Measurements from ENCODE around the gene JMJD4. TPM values are rescaled to one million over a fixed set of nuclear protein-coding genes. Genes with fewer than 3 reads are reported as not detected.
A peak's percentile ranks its signal among the peaks of the same experiment; 100 is the strongest.

The JMJD4 gene
- total RNA-seq (2021): 24.4 and 26.0 TPM in 2 replicates
- long read RNA-seq, transcript JMJD4-201 (6 exons, 2,595 nt): major isoform, 118 of 205 reads
- long read RNA-seq, partial matches to known transcripts: 8 of 205 reads
- long read RNA-seq, other reads (novel, unspliced or antisense): 73 of 205 reads

GRCh38 chr1:227734856-227735538, at the start of gene JMJD4, which contains the start of gene SNAP47:
Gene JMJD4, minus strand, starts transcription at chr1:227735302. Its CDS starts 29 bp downstream, at chr1:227735273.
Gene SNAP47, plus strand, starts transcription at chr1:227735435. Its CDS starts 12,302 bp downstream, at chr1:227747737.
- H3K4ac ChIP-seq (ENCODE audit: low read depth, low read length): no peak within 1 kb of the TSS
- H3K27me3 Mint-ChIP-seq (ENCODE audit: low read depth): no peaks in the 10 kb centered on the region; the same call in 1 of the 2 replicates
- H3K18ac ChIP-seq (ENCODE audit: insufficient read length, low read depth, low read length): peak within 1 kb of the TSS; percentile 41
- H3K4me3 Mint-ChIP-seq: peak within 1 kb of the TSS; percentile 89 to 96
- no peaks in the 10 kb centered on the region for H3K79me1 ChIP-seq (ENCODE audit: insufficient read depth, low read depth, low read length, poor library complexity, severe bottlenecking)
- no peaks in the 10 kb centered on the region for H3K9me3 Mint-ChIP-seq
- no peak within 1 kb of the TSS for H2AK5ac ChIP-seq (ENCODE audit: insufficient read length, low read length)
- peaks cover 6% of the 10 kb centered on the region for H4K20me1 ChIP-seq (ENCODE audit: control insufficient read depth, insufficient read depth, insufficient read length)
- H3K27ac ChIP-seq (ENCODE audit: insufficient read length, low read depth, low read length): no peak within 1 kb of the TSS
- H4K91ac ChIP-seq (ENCODE audit: insufficient read length, low read depth, low read length): no peak within 1 kb of the TSS
- no CpG with 5 or more reads among the region's 83 CpGs for WGBS (ENCODE audit: extremely low coverage, insufficient read length, low lambda C conversion rate)
- peak within 1 kb of the TSS; percentile 84 for H3K9ac ChIP-seq (ENCODE audit: extremely low read depth, insufficient read length, low read length)
- no peak within 1 kb of the TSS for H4K5ac ChIP-seq (ENCODE audit: insufficient read length, low read depth, low read length)
- DNase-seq: peak; percentile 95
- no peaks in the 10 kb centered on the region for H3K9me3 ChIP-seq (ENCODE audit: control insufficient read depth, low read depth, low read length)
- H4K8ac ChIP-seq (replicated peaks; ENCODE audit: insufficient read length, low read depth, low read length): no peak within 1 kb of the TSS
- H2BK120ac ChIP-seq (ENCODE audit: low read depth, low read length, poor library complexity, severe bottlenecking): no peak within 1 kb of the TSS
- no peak within 1 kb of the TSS for H2AFZ ChIP-seq (ENCODE audit: low read length)
- H3K23ac ChIP-seq (ENCODE audit: insufficient read length, low read depth, low read length): no peak within 1 kb of the TSS
- H3K27ac Mint-ChIP-seq: peak within 1 kb of the TSS; percentile 49 to 84 (median 83); a peak in 5 of 7 replicates
- H3K36me3 Mint-ChIP-seq (ENCODE audit: insufficient read depth in 1 of 3, low read depth in 3 of 3): peaks cover 7 to 23% (median 22%) of the 10 kb centered on the region in 3 experiments; a peak in 6 of 7 replicates
- H3K79me2 ChIP-seq (ENCODE audit: insufficient read depth, low read length): peaks cover 10% of the 10 kb centered on the region; the same call in 1 of the 2 replicates
- H3T11ph ChIP-seq (ENCODE audit: low read length): no peak within 1 kb of the TSS
- H3K4me1 Mint-ChIP-seq: peaks cover 12 to 25% of the 10 kb centered on the region in 2 experiments
- no peak for TF ChIP-seq CTCF (conservative IDR thresholded peaks at IDR 0.05)
- H3K23me2 ChIP-seq (ENCODE audit: insufficient read length, low read depth, low read length, poor library complexity, severe bottlenecking): peaks cover 18% of the 10 kb centered on the region
- H3K4me1 ChIP-seq (ENCODE audit: insufficient read depth, low read length): peaks cover 3% of the 10 kb centered on the region; the same call in 1 of the 2 replicates
- no peak within 1 kb of the TSS for H2BK5ac ChIP-seq (ENCODE audit: insufficient read length, low read length)
- peak within 1 kb of the TSS; percentile 80 for H3K14ac ChIP-seq (ENCODE audit: insufficient read depth, low read length)
- no peak within 1 kb of the TSS for H2BK12ac ChIP-seq (ENCODE audit: insufficient read length, low read depth, low read length)
- H3K27me3 ChIP-seq (ENCODE audit: insufficient read depth, low read length): no peaks in the 10 kb centered on the region
- no peak within 1 kb of the TSS for H3K56ac ChIP-seq (ENCODE audit: insufficient read length, low read depth, low read length)
- H2BK15ac ChIP-seq (ENCODE audit: low read depth, low read length): no peak within 1 kb of the TSS
- no peak within 1 kb of the TSS for H2BK20ac ChIP-seq (ENCODE audit: low read depth, low read length, poor library complexity, severe bottlenecking)
- H3K4me2 ChIP-seq (ENCODE audit: insufficient read depth, insufficient read length, low read length): peak within 1 kb of the TSS; percentile 95

Data from H9 (cell line).